ENCODE measurements around the gene PTPRE.
A peak's percentile ranks its signal among the peaks of the same experiment; 100 is the strongest.

- TF ChIP-seq POLR2A (IDR thresholded peaks at IDR 0.05; ENCODE audit: low read depth, low read length): peak; percentile 37; the same call in 1 of the 2 replicates
- TF ChIP-seq SPI1 (IDR thresholded peaks at IDR 0.05; ENCODE audit: low read depth, low read length): no peak
- no peak for TF ChIP-seq POLR2AphosphoS5 (IDR thresholded peaks at IDR 0.05; ENCODE audit: low read depth, low read length)
These were observed 198.5 kb downstream of the PTPRE start for GRCh38 chr10:128105383-128105782.
